Stimulated activated memory B cell treated with anti-CD40 and anti-IgM and Interleukin-4, amounts not matched to agents 10 μg/mL and 1 μg/mL and 100 μg/mL, for 72 hours (primary cell): ENCODE measurements around the gene PDZRN4.
"Not testable (repeated sequence)": the region's sequence is repeated elsewhere in the genome, so short reads cannot be mapped to it uniquely, and the experiment has no call there.

Experiments used
- ATAC-seq: fragments of 150-1000 bp; cut with Tn5 transposase; 2 replicates; pipeline ENCODE4 v1.10.0; 2021
- H3K27ac Mint-ChIP-seq: one replicate; pipeline ENCODE4 v1.8.0; 2022; ENCODE audit warnings: mild to moderate bottlenecking, mixed read lengths
- H3K27me3 Mint-ChIP-seq: one replicate; pipeline ENCODE4 v1.8.0; 2022; ENCODE audit warnings: mixed read lengths
- H3K36me3 Mint-ChIP-seq: one replicate; pipeline ENCODE4 v1.8.0; 2022; ENCODE audit warnings: mixed read lengths
- H3K4me1 Mint-ChIP-seq: one replicate; pipeline ENCODE4 v1.8.0; 2022; ENCODE audit warnings: mixed read lengths
- H3K4me3 Mint-ChIP-seq: one replicate; pipeline ENCODE4 v1.8.0; 2022; ENCODE audit warnings: mild to moderate bottlenecking, moderate library complexity, mixed read lengths
- H3K9me3 Mint-ChIP-seq: one replicate; pipeline ENCODE4 v1.8.0; 2022; ENCODE audit warnings: mixed read lengths

PDZRN4 gene

DNA sequence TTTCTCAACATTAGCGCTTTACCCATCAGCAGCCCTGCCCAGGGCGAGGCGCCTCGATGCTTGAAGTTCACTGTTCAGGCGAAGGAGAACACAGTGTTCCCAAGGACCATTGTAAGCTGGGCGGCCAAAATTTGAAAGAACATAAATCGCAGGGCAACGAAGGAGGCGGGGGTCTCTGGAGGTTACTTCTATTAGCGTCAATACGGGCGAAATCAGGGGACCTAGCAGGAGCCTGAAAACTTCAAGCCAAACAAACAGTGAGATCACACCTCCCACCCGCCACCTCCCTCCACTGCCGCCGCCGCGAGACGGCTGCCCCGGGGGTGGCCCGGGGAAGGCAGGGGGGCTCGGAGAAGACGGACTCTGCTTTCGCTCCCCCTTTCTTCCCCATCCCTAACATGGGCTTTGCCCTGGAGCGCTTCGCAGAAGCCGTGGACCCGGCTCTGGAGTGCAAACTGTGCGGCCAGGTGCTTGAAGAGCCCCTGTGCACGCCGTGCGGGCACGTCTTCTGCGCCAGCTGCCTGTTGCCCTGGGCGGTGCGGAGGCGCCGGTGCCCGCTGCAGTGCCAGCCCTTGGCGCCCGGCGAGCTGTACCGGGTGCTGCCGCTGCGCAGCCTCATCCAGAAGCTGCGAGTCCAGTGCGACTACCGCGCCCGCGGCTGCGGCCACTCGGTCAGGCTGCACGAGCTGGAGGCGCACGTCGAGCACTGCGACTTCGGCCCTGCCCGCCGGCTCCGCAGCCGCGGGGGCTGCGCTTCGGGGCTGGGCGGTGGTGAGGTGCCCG is at the start of gene PDZRN4:
Gene PDZRN4 (plus strand): TSS at position 263 of the 783 bp plus-strand sequence.
- Mint-ChIP-seq H3K36me3 (no peaks in the 10 kb centered on the region), H3K9me3 (no peaks in the 10 kb centered on the region), H3K27me3 (peaks cover 40% of the 10 kb centered on the region), H3K27ac (no peak within 1 kb of the TSS), H3K4me3 (no peak within 1 kb of the TSS), H3K4me1 (peaks cover 12% of the 10 kb centered on the region)
- ATAC-seq, result peak; percentile 45

DNA sequence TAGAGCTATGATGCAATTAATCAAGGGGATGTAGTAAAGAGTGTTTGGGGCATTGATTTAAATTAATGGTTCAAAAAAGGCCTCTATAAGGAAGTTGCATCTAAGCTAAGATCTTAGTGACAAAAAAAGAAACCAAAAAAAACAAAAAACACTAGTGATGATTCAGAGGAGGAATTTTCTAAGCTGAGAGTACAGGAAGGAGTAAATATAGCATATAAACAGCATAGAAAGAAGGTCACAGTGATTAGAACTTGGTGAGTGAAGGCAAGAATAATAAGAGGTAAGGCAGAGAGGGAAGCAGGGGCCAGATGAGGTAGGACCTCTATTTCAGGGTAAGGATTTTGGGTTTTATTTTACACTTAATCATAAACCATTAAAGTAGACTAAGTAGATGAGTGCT is 48.0 kb upstream of the PDZRN4 start:
- Mint-ChIP-seq H3K27me3 (no peaks in the 10 kb centered on the region), H3K27ac (no peak overlapping the region), H3K36me3 (no peaks in the 10 kb centered on the region), H3K9me3 (no peaks in the 10 kb centered on the region), H3K4me3 (no peak overlapping the region), H3K4me1 (peaks cover 6% of the 10 kb centered on the region)
- ATAC-seq, result no peak

DNA sequence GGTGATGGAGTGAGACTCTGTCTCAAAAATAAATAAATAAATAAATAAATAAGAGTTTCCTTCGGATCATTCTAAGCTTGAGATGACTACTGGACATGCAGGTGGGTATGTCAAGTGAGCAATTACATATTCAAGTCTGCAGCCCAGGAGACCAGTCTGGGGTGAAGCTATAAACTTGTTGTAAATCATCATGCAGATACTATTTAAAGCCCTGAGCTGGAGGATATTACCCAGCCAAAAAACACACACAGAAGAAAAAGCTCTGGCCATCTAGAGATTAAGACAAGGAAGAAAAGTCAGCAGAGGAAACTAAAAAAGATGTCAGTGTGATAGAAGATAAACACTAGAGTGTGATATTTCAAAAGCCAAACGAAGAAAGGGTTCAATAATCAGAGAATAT is 47.0 kb upstream of the PDZRN4 start:
- no peak overlapping the region for H3K27ac Mint-ChIP-seq
- no peaks in the 10 kb centered on the region for H3K27me3 Mint-ChIP-seq
- H3K4me1 Mint-ChIP-seq, result peaks cover 6% of the 10 kb centered on the region
- H3K4me3 Mint-ChIP-seq, result no peak overlapping the region
- H3K36me3 Mint-ChIP-seq, result no peaks in the 10 kb centered on the region
- no peak for ATAC-seq
- no peaks in the 10 kb centered on the region for H3K9me3 Mint-ChIP-seq

DNA sequence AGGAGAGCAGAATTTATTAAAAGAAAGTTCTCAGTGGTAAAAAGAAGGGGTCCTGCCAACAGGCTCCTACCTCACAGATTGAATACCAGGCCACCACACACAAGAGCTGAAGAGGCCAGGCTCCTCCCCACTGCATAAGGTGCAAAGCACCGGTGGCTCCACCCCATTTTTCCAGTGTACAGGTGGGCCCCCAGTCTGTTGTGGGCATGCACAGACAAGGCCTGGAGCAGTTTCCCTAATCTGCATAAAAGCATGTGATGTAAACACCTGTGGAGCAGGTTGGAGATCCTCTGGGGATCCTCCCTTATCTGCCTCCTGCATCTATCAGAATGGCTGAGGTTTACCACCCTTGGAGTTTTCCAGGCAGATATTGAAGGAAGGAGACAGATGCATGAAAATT is 45.7 kb upstream of the PDZRN4 start:
- no peaks in the 10 kb centered on the region for H3K27me3 Mint-ChIP-seq
- peaks cover 6% of the 10 kb centered on the region for H3K4me1 Mint-ChIP-seq
- peak; percentile 41 for ATAC-seq
- no peak overlapping the region for H3K4me3 Mint-ChIP-seq
- H3K27ac Mint-ChIP-seq, result no peak overlapping the region
- no peaks in the 10 kb centered on the region for H3K36me3 Mint-ChIP-seq
- H3K9me3 Mint-ChIP-seq, result no peaks in the 10 kb centered on the region

DNA sequence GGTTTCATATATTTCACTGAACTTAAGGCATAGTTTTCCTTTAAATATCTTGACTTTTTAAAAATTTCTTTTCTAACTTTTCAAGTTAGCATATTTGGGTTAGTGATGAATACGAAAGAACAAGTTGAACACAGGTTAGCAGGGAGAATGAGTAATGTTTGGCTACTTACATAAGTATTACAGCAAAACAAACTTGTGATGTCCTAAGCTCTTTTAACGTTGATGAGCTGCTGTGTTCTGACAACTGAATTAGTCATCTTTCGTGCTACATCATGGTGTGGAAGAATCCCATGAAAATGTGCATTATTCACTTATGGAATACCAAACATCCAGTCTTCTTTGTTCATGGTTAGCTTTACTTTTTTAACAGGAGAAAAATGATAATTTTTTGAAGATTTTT is 36.3 kb upstream of the PDZRN4 start:
- no peaks in the 10 kb centered on the region for H3K36me3 Mint-ChIP-seq
- no peaks in the 10 kb centered on the region for H3K9me3 Mint-ChIP-seq
- H3K4me3 Mint-ChIP-seq, result no peak overlapping the region

DNA sequence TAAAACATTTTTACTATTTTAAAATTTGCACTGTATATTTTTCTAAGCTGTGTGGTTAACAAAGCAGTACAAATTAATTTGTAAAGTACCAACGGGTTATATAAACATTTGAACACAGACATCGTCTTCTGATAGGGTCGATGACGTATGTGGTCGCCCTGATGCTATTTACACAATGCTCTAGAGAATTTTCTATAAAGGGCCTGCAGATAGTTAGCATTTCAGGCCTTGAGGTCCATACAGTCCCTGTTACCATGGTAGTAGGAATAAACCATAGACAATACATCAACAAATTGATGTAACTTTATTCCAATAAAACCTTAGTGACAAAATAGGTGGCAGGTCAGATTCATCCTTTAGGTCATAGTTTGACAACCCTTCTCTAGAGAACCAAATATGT is 25.7 kb upstream of the PDZRN4 start:
- Mint-ChIP-seq H3K27me3 (no peaks in the 10 kb centered on the region), H3K9me3 (no peaks in the 10 kb centered on the region), H3K27ac (no peak overlapping the region), H3K36me3 (no peaks in the 10 kb centered on the region), H3K4me1 (no peaks in the 10 kb centered on the region), H3K4me3 (no peak overlapping the region)
- ATAC-seq, result no peak

More for the DNA sequence above, 36.3 kb upstream of the PDZRN4 start:
- Mint-ChIP-seq H3K4me1 (no peaks in the 10 kb centered on the region), H3K27me3 (no peaks in the 10 kb centered on the region), H3K27ac (no peak overlapping the region)
- ATAC-seq, result no peak

DNA sequence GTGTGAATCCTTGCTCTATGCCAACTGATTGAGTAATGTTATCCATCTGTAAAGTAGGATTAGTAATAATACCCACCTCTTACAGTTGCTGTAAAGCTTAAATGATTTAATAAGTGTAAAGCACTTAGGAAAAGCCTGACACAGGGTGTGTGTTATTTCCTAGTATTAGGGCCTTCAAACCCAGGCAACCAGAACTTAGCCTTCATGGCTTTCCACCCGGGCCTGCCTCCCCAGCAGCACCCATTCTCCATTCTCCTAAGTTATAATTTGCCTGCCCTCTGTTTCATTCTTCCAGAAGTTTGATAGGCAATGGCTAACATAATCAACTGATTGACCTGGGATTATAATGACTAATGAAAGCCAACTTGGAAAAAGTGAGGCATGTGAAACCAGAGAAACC is 20.4 kb upstream of the PDZRN4 start:
- no peak overlapping the region for H3K4me3 Mint-ChIP-seq
- H3K27ac Mint-ChIP-seq, result no peak overlapping the region
- H3K36me3 Mint-ChIP-seq, result no peaks in the 10 kb centered on the region
- H3K4me1 Mint-ChIP-seq, result no peaks in the 10 kb centered on the region
- ATAC-seq, result no peak
- H3K27me3 Mint-ChIP-seq, result no peaks in the 10 kb centered on the region
- H3K9me3 Mint-ChIP-seq, result no peaks in the 10 kb centered on the region

DNA sequence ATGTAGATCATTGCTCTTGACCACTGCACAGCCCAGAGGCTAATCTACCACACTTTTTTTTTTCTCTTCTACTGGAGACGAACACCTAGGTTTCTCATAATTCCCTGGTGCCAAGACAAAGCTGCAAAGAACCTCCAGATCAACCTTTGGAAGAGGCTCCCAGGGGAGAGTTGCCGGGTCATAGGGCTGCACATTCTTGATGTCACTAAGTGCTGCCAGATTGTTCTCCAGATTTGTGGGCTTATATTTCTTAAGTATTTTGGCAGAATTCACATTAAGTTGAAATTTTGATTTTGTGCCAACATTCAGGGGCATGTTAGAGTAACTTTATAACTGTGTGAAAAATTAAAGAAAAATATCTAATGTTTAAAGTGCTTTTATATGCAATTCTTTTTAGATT is 13.5 kb upstream of the PDZRN4 start:
- Mint-ChIP-seq H3K27me3 (no peaks in the 10 kb centered on the region), H3K36me3 (no peaks in the 10 kb centered on the region), H3K4me3 (no peak overlapping the region), H3K27ac (no peak overlapping the region), H3K9me3 (no peaks in the 10 kb centered on the region), H3K4me1 (no peaks in the 10 kb centered on the region)
- no peak for ATAC-seq

DNA sequence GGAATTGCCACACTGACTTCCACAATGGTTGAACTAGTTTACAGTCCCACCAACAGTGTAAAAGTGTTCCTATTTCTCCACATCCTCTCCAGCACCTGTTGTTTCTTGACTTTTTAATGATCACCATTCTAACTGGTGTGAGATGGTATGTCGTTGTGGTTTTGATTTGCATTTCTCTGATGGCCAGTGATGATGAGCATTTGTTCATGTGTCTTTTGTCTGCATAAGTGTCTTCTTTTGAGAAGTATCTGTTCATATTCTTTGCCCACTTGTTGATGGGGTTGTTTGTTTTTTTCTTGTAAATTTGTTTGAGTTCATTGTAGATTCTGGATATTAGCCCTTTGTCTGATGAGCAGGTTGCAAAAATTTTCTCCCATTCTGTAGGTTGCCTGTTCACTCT is 8.6 kb upstream of the PDZRN4 start:
- H3K4me1 Mint-ChIP-seq, ATAC-seq, H3K27ac Mint-ChIP-seq: not testable (repeated sequence)

DNA sequence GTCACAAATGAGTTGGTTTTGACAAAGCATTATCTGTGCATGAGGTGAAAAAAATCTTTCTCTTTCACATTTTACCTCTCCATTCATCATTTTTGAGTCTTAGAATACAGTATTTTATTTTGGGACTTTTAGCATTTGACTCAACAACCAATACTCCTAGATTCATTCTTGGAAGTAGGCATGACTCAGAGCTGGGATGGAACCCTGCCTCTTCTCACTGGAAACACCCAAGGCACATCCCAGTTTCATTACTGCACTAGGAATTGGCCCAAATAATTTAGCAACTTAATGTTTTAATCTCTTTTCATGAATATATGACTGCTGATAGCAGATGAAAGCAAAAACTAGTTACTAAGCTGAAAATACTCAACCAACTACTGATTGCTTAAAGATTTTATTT is 3.3 kb upstream of the PDZRN4 start:
- Mint-ChIP-seq H3K36me3 (no peaks in the 10 kb centered on the region), H3K9me3 (no peaks in the 10 kb centered on the region), H3K27ac (no peak overlapping the region), H3K4me3 (no peak overlapping the region), H3K4me1 (peaks cover 8% of the 10 kb centered on the region), H3K27me3 (peaks cover 36% of the 10 kb centered on the region)
- no peak for ATAC-seq

More for the DNA sequence above, 8.6 kb upstream of the PDZRN4 start:
- not testable (repeated sequence) for H3K36me3 Mint-ChIP-seq, H3K27me3 Mint-ChIP-seq, H3K9me3 Mint-ChIP-seq, H3K4me3 Mint-ChIP-seq

DNA sequence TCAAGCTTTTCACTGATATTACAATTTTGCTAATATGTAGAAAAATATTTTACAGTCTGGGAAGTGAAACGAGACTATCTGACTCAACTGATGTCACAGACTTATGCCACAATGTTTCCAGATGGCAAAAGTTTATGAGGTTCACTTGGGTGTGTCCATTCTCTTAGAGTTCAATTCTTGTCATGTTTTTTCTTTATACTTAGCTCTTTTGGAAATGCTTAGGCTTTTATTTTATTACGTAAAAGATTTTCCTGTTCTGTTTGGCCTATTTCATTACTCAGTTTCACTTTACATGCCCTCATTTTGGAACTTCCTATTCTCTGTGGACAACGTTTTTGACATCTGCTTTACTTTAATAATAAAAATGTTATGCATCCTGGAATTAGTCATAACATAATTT is 2.1 kb upstream of the PDZRN4 start:
- no peak overlapping the region for H3K27ac Mint-ChIP-seq
- ATAC-seq, result no peak
- H3K27me3 Mint-ChIP-seq, result peaks cover 40% of the 10 kb centered on the region
- H3K4me3 Mint-ChIP-seq, result no peak overlapping the region
- peaks cover 12% of the 10 kb centered on the region for H3K4me1 Mint-ChIP-seq
- H3K9me3 Mint-ChIP-seq, result no peaks in the 10 kb centered on the region
- no peaks in the 10 kb centered on the region for H3K36me3 Mint-ChIP-seq

DNA sequence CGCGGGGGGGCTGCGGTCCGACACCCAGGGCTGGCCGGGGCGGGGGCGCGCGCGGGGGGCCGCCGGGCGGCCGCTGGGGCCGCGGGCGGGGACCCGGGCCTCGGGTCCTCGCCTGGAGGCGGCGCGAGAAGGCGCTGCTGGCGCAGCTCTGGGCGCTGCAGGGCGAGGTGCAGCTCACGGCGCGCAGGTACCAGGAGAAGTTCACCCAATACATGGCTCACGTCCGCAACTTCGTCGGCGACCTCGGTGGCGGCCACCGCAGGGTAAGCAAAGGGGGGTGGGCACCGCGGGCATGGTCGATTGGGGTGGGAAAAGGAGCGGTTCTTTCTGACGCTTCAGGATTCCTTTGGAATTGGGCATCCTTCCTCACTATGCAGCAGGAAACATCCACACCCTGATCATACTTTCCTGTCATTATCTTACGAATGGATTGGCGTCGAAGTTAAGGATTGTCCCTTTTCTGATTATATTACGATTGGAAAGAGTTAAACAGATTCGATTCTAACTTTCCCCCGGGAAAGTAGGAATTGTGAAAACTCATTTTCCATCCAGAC is 798 bp downstream of the PDZRN4 start:
- peak; percentile 47 for ATAC-seq
- H3K4me1 Mint-ChIP-seq, result peaks cover 12% of the 10 kb centered on the region

DNA sequence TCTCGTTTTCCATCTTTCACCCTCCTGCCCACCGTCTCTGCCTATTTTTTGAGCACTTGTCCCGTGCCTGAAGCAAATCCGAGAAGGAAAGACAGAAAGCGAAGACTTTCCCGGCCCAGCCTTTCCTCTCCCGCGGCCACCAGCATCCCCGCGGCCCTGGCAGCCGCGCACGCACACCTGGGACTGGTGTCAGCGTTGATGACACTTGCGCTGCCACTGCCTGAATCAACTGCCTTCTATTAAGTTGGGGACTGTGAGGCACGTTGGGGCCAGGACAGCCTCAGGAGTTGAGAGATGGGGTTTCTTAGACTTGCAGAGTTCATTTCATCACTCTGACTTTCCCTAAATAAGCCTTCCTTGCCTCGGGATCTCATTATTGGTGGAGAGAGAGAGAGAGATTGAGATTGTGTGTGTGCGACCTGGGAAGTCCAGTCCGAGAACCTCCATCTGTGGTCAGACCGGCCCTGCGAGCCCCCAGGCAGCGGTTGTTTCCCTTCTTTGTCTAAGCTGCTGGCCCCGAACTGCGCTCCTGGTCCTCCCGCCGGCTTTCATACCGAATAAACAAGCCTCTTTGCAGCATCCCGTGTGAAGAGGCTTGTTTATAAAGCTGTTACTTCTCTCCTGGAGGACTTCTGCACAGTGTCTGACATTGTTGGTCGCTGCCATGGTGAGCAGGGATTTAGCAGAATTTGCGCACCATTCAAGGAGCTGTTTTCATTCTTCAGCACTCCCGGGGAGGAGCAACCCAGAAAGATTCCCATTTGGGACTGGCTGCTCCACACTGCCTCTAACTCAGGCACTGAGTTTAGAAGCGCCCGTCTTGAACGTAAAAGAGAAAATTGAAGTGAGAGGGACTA is 1.5 kb downstream of the PDZRN4 start:
- ATAC-seq, result no peak
- H3K4me1 Mint-ChIP-seq, result peaks cover 12% of the 10 kb centered on the region
- no peaks in the 10 kb centered on the region for H3K36me3 Mint-ChIP-seq
- H3K27ac Mint-ChIP-seq, result no peak overlapping the region
- H3K9me3 Mint-ChIP-seq, result no peaks in the 10 kb centered on the region
- peaks cover 40% of the 10 kb centered on the region for H3K27me3 Mint-ChIP-seq
- peak overlapping the region; percentile 53 for H3K4me3 Mint-ChIP-seq

More for the DNA sequence above, 798 bp downstream of the PDZRN4 start:
- no peak overlapping the region for H3K4me3 Mint-ChIP-seq
- peaks cover 40% of the 10 kb centered on the region for H3K27me3 Mint-ChIP-seq
- H3K9me3 Mint-ChIP-seq, result no peaks in the 10 kb centered on the region
- H3K36me3 Mint-ChIP-seq, result no peaks in the 10 kb centered on the region
- H3K27ac Mint-ChIP-seq, result no peak overlapping the region

DNA sequence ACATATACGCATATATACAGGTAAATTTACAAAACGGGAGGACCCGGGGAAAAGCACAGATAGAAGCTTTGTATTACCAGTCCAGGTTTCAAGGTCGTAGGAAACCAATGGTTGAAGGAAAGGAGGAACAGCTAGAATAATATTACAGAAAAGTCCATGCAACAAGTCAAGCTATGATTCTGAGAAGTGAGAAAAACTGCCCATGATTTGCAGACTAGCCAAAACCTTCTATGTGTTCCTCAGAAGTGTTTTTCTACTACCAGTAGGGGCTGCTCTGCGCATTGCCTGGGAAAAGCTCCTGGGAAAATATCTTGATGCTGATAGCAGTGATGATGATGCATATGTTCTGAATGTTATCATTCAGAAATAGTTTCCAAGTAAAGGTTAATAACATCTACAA is 2.2 kb downstream of the PDZRN4 start:
- Mint-ChIP-seq H3K27ac (no peak overlapping the region), H3K27me3 (peaks cover 40% of the 10 kb centered on the region), H3K36me3 (no peaks in the 10 kb centered on the region), H3K4me3 (no peak overlapping the region), H3K4me1 (peaks cover 12% of the 10 kb centered on the region), H3K9me3 (no peaks in the 10 kb centered on the region)
- no peak for ATAC-seq

DNA sequence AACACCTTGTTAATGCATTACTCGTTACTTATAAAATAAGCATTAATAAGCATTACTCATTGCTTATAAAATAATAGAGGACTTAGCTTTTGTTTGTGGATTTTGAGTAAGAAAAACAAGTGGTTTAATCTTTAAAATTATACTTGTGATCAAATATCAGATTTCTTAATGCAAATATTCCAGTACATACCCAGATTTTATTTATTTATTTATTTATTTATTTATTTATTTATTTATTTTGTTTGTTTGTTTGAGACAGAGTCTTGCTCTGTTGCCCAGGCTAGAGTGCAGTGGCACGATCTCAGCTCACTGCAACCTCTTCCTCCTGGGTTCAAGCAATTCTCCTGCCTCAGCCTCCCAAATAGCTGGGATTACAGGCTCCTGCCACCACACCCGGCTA is 3.4 kb downstream of the PDZRN4 start:
- H3K27ac Mint-ChIP-seq, ATAC-seq, H3K36me3 Mint-ChIP-seq, H3K9me3 Mint-ChIP-seq, H3K4me3 Mint-ChIP-seq: not testable (repeated sequence)
- H3K27me3 Mint-ChIP-seq, result peaks cover 31% of the 10 kb centered on the region
- H3K4me1 Mint-ChIP-seq, result peaks cover 12% of the 10 kb centered on the region
